Esophagus muscularis mucosa (tissue), 4 donors: Measurements from ENCODE around the gene TCERG1L. TPM values are rescaled to one million over a fixed set of nuclear protein-coding genes. Genes with fewer than 3 reads are reported as not detected.

Source experiments
- DNase-seq: peaks from one replicate; pipeline ENCODE4 v3.0.0-alpha.2; 2017; ENCODE audit errors: extremely low spot score
- H3K27ac ChIP-seq, 4 donors: fragments of 200-600 bp; sonication (generic); replicated peaks in 1 of 4; 1 replicate in 3 of 4; 2 replicates in 1 of 4; pipeline ENCODE4 v1.5.1; 2016 to 2019; ENCODE audit warnings: mild to moderate bottlenecking in 1 of 4
- H3K27me3 ChIP-seq, 4 donors: fragments of 200-600 bp; sonication (generic); one replicate each; pipeline versions ENCODE4 v1.5.1 to v1.6.0; 2016 to 2019
- H3K36me3 ChIP-seq, 4 donors: fragments of 200-600 bp; sonication (generic); one replicate each; pipeline ENCODE4 v1.5.1; 2016 to 2019
- H3K4me1 ChIP-seq, 4 donors: fragments of 200-600 bp; sonication (generic); one replicate each; pipeline ENCODE4 v1.5.1; 2016 to 2019
- H3K4me3 ChIP-seq, 4 donors: fragments of 200-600 bp; sonication (generic); 1 replicate in 2 of 4; 2 replicates in 2 of 4; pipeline ENCODE4 v1.5.1; 2016 to 2019; ENCODE audit warnings: mild to moderate bottlenecking in 4 of 4, moderate library complexity in 1 of 4
- H3K9me3 ChIP-seq, 4 donors: fragments of 200-600 bp; sonication (generic); 1 replicate in 3 of 4; 2 replicates in 1 of 4; pipeline ENCODE4 v1.5.1; 2016 to 2019
- CTCF ChIP-seq, 3 experiments: fragments of 200-600 bp in 2 of 3; fragments of 450-650 bp in 1 of 3; sonication (generic) in 2 of 3; IDR thresholded peaks; one replicate each; pipeline ENCODE4 v1.5.1; 2017 to 2019; ENCODE audit warnings: antibody characterized with exemption in 3 of 3, mild to moderate bottlenecking in 2 of 3, moderate library complexity in 1 of 3
- EP300 ChIP-seq: sonication (generic); formaldehyde crosslinking; IDR thresholded peaks from one replicate; pipeline ENCODE4 v1.6.1; 2017; ENCODE audit warnings: antibody characterized with exemption
- POLR2A ChIP-seq: fragments of 450-650 bp; IDR thresholded peaks from one replicate; pipeline ENCODE4 v1.6.1; 2017; ENCODE audit warnings: antibody characterized with exemption, moderate library complexity, mild to moderate bottlenecking, low read depth
- POLR2AphosphoS5 ChIP-seq, 2 donors: sonication (generic); formaldehyde crosslinking; IDR thresholded peaks; one replicate each; pipeline ENCODE4 v1.6.1; 2017; ENCODE audit warnings: antibody characterized with exemption in 2 of 2
- WGBS: methylation state at CpG from one replicate; pipeline ENCODE4 v1.1.5; 2018; 5-methylcytosine and 5-hydroxymethylcytosine counted together
- intact Hi-C: fragments of 100-400 bp; cut with DNase I; formaldehyde crosslinking; loops from one replicate; pipeline ENCODE4 v1.15.1; 2023
- total RNA-seq, 4 donors: library from RNA; depleted of rRNA; stranded (reverse); fragments of >200 nt; gene quantifications; one replicate each; pipeline versions ENCODE4 v1.1.0 to v1.2.1, GENCODE V29; 2016

Gene TCERG1L
- total RNA-seq, 4 donors from 2014 or later, result not detected

- WGBS, result 78% methylated on average over 3 of the region's 3 CpGs
- intact Hi-C loops, result no loop called here
Measured at GRCh38 chr10:131314148-131314547, 2.6 kb upstream of the TCERG1L start.

GRCh38 chr10:131313377-131313776 lies 1.9 kb upstream of the TCERG1L start:
- no peaks in the 10 kb centered on the region for H3K9me3 ChIP-seq
- TF ChIP-seq POLR2AphosphoS5 (IDR thresholded peaks at IDR 0.05) (no peak), POLR2A (no peak), CTCF (IDR thresholded peaks at IDR 0.05) (no peak), EP300 (no peak)
- intact Hi-C loops, result no loop called here
- no peak overlapping the region for H3K27ac ChIP-seq
- WGBS, result 94% methylated on average over 3 of the region's 6 CpGs
- DNase-seq, result no peak
- peaks cover 9 to 86% (median 23%) of the 10 kb centered on the region in 4 donors for H3K27me3 ChIP-seq
- H3K4me1 ChIP-seq, result peaks cover 0 to 23% (median 20%) of the 10 kb centered on the region in 4 donors
- no peaks in the 10 kb centered on the region for H3K36me3 ChIP-seq
- no peak overlapping the region for H3K4me3 ChIP-seq

More at GRCh38 chr10:131314148-131314547, 2.6 kb upstream of the TCERG1L start:
- Histone ChIP-seq H3K27ac (no peak overlapping the region), H3K9me3 (no peaks in the 10 kb centered on the region), H3K27me3 (peaks cover 9 to 86% (median 19%) of the 10 kb centered on the region in 4 donors), H3K4me1 (peaks cover 0 to 23% (median 20%) of the 10 kb centered on the region in 4 donors), H3K36me3 (no peaks in the 10 kb centered on the region), H3K4me3 (no peak overlapping the region)
- no peak for DNase-seq
- TF ChIP-seq EP300 (no peak), POLR2AphosphoS5 (IDR thresholded peaks at IDR 0.05) (no peak), CTCF (IDR thresholded peaks at IDR 0.05) (no peak), POLR2A (no peak)

- WGBS, result 0% methylated on average over 9 of the region's 32 CpGs
- Histone ChIP-seq H3K27ac (no peak overlapping the region), H3K4me3 (peak overlapping the region in 2 of 4 donors; percentile 30 to 34), H3K4me1 (peaks cover 0 to 23% (median 20%) of the 10 kb centered on the region in 4 donors), H3K36me3 (no peaks in the 10 kb centered on the region), H3K27me3 (peaks cover 9 to 86% (median 23%) of the 10 kb centered on the region in 4 donors), H3K9me3 (no peaks in the 10 kb centered on the region)
- intact Hi-C loops, result no loop called here
- no peak for DNase-seq
- TF ChIP-seq POLR2AphosphoS5 (IDR thresholded peaks at IDR 0.05) (no peak), CTCF (IDR thresholded peaks at IDR 0.05) (no peak), POLR2A (no peak), EP300 (no peak)
Measured at GRCh38 chr10:131312478-131312836, 936 bp upstream of the TCERG1L start.

- no peaks in the 10 kb centered on the region for H3K36me3 ChIP-seq
- no peak overlapping the region for H3K27ac ChIP-seq
- H3K9me3 ChIP-seq, result no peaks in the 10 kb centered on the region
- no peak for TF ChIP-seq CTCF (IDR thresholded peaks at IDR 0.05)
- no peak for TF ChIP-seq EP300
- no peak for TF ChIP-seq POLR2A
- TF ChIP-seq POLR2AphosphoS5 (IDR thresholded peaks at IDR 0.05), result no peak
- H3K4me1 ChIP-seq, result peaks cover 0 to 23% (median 20%) of the 10 kb centered on the region in 4 donors
- no peak for DNase-seq
- H3K27me3 ChIP-seq, result peaks cover 9 to 80% (median 23%) of the 10 kb centered on the region in 4 donors
- WGBS, result no CpG with 5 or more reads among the region's 36 CpGs
- H3K4me3 ChIP-seq, result peak overlapping the region; percentile 19 to 33 (median 25)
- intact Hi-C loops, result no loop called here
Measured at GRCh38 chr10:131311402-131311660, 190 bp downstream of the TCERG1L start.
